ENCODE data around the gene VIPR1.

- TF ChIP-seq, protein P1, sequence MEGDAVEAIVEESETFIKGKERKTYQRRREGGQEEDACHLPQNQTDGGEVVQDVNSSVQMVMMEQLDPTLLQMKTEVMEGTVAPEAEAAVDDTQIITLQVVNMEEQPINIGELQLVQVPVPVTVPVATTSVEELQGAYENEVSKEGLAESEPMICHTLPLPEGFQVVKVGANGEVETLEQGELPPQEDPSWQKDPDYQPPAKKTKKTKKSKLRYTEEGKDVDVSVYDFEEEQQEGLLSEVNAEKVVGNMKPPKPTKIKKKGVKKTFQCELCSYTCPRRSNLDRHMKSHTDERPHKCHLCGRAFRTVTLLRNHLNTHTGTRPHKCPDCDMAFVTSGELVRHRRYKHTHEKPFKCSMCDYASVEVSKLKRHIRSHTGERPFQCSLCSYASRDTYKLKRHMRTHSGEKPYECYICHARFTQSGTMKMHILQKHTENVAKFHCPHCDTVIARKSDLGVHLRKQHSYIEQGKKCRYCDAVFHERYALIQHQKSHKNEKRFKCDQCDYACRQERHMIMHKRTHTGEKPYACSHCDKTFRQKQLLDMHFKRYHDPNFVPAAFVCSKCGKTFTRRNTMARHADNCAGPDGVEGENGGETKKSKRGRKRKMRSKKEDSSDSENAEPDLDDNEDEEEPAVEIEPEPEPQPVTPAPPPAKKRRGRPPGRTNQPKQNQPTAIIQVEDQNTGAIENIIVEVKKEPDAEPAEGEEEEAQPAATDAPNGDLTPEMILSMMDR (IDR thresholded peaks at IDR 0.05; ENCODE audit: low read length): no peak
- no peak for TF ChIP-seq EZH2 (IDR thresholded peaks at IDR 0.05; ENCODE audit: borderline replicate concordance, low read length)
Observed at GRCh38 chr3:42515976-42516375, 13.5 kb downstream of the VIPR1 start.
